GM12874 (cell line): ENCODE measurements around the gene SPP1.

Source experiments
- TF ChIP-seq, protein P1 (sequence below): IDR thresholded peaks from 2 replicates; pipeline ENCODE4 v1.5.1; 2011; ENCODE audit warnings: low read depth, mild to moderate bottlenecking, control low read depth, low read length, moderate library complexity; ENCODE audit not compliant: insufficient read depth

The SPP1 gene

DNA sequence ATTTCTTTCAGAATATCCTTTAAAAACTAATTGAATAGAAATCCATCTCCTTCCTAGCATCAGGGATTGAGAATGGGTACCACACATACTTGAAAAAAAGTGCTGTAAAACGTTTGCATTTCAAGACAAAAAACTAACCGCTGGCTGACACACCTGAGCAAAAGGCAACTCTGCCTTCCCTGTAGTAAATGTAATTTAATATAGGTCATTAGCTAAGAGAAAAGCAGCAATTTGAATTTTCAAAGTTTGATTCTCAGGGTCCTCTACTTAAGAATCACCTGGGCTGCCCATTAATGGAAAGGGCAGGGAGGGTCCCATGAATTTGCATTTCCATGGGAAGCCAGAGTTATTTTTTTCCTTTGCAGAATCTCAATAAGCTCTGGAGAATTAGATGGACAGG lies 40.5 kb upstream of the SPP1 start:
- TF ChIP-seq, protein P1, sequence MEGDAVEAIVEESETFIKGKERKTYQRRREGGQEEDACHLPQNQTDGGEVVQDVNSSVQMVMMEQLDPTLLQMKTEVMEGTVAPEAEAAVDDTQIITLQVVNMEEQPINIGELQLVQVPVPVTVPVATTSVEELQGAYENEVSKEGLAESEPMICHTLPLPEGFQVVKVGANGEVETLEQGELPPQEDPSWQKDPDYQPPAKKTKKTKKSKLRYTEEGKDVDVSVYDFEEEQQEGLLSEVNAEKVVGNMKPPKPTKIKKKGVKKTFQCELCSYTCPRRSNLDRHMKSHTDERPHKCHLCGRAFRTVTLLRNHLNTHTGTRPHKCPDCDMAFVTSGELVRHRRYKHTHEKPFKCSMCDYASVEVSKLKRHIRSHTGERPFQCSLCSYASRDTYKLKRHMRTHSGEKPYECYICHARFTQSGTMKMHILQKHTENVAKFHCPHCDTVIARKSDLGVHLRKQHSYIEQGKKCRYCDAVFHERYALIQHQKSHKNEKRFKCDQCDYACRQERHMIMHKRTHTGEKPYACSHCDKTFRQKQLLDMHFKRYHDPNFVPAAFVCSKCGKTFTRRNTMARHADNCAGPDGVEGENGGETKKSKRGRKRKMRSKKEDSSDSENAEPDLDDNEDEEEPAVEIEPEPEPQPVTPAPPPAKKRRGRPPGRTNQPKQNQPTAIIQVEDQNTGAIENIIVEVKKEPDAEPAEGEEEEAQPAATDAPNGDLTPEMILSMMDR, result no peak

DNA sequence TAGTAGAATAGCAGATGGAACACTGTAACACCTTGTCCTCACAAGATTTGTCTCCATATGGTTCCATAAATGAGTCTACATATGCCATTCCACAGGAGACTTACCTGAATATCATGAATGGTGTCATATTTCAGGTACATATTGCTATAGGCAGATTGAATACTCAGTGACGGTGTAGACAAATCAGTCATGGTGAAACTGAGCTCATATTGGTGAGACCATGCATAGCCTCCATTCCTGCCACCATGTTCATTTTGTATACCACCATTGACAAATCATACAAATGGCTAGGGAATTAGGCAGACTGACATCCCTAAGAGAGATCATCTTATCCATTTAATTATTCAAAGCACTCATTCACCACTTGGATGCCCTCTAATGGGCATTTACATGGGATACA lies 38.0 kb upstream of the SPP1 start:
- TF ChIP-seq, protein P1, result no peak

DNA sequence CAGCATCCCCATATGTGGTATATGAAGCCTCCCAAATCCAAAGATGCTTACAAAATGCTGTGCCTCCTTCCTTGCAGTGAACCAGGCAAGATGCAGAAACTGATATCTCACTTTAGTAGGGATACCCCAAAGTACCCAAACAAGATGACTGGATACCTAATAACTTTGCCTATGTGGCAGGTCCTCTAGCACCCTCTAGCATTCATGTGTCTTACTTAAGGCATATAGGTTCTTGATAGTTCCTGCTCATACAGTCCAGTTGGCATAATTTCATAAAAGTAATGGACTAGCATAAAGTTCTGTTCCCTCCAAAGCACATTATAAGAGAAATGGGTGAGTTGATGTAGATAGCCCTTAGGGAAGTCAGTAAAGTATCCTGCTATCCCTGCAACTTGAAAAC lies 36.8 kb upstream of the SPP1 start:
- TF ChIP-seq, protein P1, result no peak

DNA sequence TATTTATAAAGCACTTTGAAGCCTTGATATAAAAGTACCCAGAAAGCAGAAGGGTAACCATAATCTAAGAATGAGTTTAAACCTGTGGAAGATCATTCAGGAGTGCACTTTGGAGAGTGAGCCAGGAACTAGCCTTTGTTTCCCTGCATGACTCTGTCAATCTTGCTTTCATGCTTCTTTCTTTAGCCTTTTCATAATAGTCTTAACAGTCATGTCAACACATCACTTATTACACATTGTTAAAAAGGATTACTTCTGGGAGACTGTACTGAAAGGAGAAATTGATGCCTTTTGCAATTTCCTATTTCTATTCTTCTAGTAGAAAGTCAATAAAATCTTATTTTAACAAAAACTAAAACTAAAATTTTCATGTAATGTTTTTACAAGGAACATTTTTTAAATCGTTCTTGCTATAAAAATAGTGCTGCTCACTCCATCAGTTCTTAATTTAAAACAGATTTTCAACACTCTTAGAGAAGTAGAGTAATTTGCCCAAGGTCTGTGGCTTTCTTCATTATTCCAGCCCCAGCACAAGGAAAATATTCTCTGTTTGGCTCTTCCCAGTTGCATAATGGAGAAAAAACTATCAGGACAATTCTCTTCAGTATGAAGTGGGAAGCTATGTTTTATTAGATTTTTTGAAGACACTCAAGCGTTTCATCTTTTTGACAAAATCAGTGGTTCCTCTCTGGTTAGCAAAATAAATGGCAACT lies 35.4 kb upstream of the SPP1 start:
- TF ChIP-seq, protein P1, result no peak

DNA sequence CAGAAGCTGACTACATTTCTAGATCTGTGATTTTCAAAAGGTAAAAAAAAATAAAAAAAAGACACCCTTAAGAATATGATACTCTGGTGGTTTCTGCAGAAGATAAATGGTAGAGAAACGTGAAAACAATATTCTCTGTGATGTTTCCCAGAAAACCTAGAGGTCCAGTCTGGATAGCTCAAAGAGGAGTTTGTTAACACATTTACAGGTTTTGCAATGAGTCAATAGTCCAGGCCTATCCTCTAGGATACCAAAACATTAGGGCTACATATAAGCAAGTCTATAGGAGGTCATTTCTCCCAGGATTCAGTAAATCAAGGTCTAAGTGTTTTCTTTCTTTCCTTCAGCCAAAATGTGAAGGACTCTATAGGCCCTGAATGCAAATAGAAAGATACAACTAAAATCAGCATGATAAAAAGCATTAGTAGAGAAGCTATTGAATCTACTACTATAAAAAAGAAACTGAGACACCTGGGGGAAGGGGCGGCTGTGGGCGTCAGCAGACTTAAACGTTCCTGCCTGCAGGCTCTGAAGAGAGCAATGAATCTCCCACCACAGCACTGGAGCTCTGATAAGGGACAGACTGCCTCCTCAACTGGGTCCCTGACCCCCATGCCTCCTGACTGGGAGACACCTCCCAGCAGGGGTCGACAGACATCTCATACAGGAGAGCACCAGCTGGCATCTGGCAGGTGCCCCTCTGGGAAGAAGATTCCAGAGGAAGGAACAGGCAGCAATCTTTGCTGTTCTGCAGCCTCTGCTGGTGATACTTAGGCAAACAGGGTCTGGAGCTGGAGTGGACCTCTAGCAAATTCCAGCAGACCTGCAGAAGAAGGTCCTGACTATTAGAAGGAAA lies 33.7 kb upstream of the SPP1 start:
- TF ChIP-seq, protein P1, result no peak

DNA sequence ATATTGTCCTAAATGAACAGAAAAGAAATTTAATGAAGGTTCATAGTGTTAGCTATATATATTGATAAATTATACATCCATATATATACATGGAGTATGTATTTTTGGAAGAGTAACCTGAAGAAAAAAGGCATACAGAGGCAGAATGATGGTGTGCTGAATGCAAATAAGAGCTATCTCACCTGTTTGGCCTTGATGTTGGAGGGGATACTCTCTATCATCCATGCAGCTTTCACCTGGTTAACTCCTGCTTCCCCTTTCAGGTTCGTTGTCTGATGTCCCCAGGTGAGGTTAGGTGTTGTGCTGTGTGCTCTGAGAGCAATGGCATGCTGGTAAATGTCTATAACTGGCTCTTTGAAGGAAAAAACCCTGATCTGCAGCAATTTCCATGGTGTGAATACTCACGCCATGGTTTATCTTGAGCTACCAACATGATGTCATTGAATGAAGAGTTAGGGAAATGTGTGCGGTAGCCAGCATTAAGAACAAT lies 31.8 kb upstream of the SPP1 start:
- TF ChIP-seq, protein P1, result no peak

DNA sequence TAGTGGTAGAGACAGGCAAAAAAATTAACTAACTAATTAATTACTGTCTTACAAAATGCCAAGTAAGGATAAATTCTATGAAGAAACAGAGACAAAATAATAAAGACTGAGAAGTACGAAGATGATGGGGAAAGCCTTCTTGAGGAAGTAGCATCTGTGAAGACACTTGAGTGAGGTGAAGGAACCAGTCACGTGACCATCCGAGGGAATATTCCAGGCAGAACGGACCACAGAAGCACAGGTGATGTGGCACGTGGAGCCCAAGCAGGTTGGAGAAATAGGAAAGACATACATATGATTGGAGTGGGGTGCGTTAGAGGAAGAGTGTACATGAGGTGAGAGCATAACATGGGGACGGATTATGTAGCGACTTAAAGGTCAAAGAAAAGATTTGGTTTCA lies 30.5 kb upstream of the SPP1 start:
- TF ChIP-seq, protein P1, result no peak
